B cell (primary cell): Measurements from ENCODE around the gene ABCG2. TPM values are rescaled to one million over a fixed set of nuclear protein-coding genes. Genes with fewer than 3 reads are reported as not detected.

Experiments used
- ATAC-seq: fragments of 200-7000 bp; cut with Tn5 transposase; one replicate; pipeline ENCODE4 v1.10.0; 2021; ENCODE audit warnings: low read depth, mild to moderate bottlenecking, moderate number of reproducible peaks, moderate library complexity
- CTCF ChIA-PET: fragments of 350-600 bp; sonication (Branson Sonifier 250); formaldehyde crosslinking; loops from one replicate; lab custom pipeline; 2021; ENCODE audit warnings: antibody characterized with exemption, inconsistent platforms; lab: Charles Lee
- POLR2A ChIA-PET: fragments of 350-600 bp; sonication (Branson Sonifier 250); formaldehyde crosslinking; loops from one replicate; lab custom pipeline; 2021; ENCODE audit warnings: antibody characterized with exemption; lab: Charles Lee
- DNase-seq: peaks from one replicate; pipeline ENCODE4 v3.0.0; 2013
- H2AFZ ChIP-seq: 2 replicates; pipeline ENCODE4 v1.6.1; 2012; ENCODE audit warnings: mild to moderate bottlenecking, low read depth, low read length; ENCODE audit not compliant: insufficient read depth, poor library complexity, severe bottlenecking
- H3K27ac ChIP-seq, 2 donors: 1 replicate in 1 of 2; 2 replicates in 1 of 2; pipeline ENCODE4 v1.5.1; 2012 to 2013; ENCODE audit warnings: low read length in 2 of 2, mild to moderate bottlenecking in 2 of 2, moderate library complexity in 1 of 2
- H3K27me3 ChIP-seq, 4 experiments: fragments of 200-600 bp in 1 of 4; sonication (generic) in 1 of 4; replicated peaks in 1 of 4; 1 replicate in 2 of 4; 2 replicates in 2 of 4; pipeline versions ENCODE4 v1.6.1 to v1.7.0; 2013 to 2016; ENCODE audit warnings: low read length in 3 of 4, mild to moderate bottlenecking in 2 of 4, mixed read lengths in 1 of 4, moderate library complexity in 1 of 4; ENCODE audit not compliant: insufficient read depth in 4 of 4, control insufficient read depth in 3 of 4; ENCODE audit errors: control extremely low read depth in 1 of 4
- H3K36me3 ChIP-seq, 2 experiments: replicated peaks in 1 of 2; 1 replicate in 1 of 2; 2 replicates in 1 of 2; pipeline versions ENCODE4 v1.6.1 to v1.7.1; 2013; ENCODE audit warnings: low read length in 1 of 2; ENCODE audit not compliant: insufficient read depth in 2 of 2, control insufficient read depth in 1 of 2; ENCODE audit errors: control extremely low read depth in 1 of 2, extremely low read depth in 1 of 2
- H3K4me1 ChIP-seq, 2 donors: fragments of 200-600 bp in 1 of 2; sonication (generic) in 1 of 2; 1 replicate in 1 of 2; 2 replicates in 1 of 2; pipeline versions ENCODE4 v1.5.1 to v1.6.1; 2013 to 2017; ENCODE audit warnings: low read length in 2 of 2; ENCODE audit not compliant: control insufficient read depth in 2 of 2, insufficient read depth in 2 of 2
- H3K4me2 ChIP-seq: replicated peaks from 2 replicates; pipeline ENCODE3; 2012; ENCODE audit warnings: mild to moderate bottlenecking, low read depth, low read length; ENCODE audit not compliant: poor library complexity, severe bottlenecking
- H3K4me3 ChIP-seq, 5 experiments: fragments of 200-600 bp in 1 of 5; sonication (generic) in 1 of 5; 1 replicate in 3 of 5; 2 replicates in 2 of 5; pipeline versions ENCODE4 v1.5.1 to v1.7.0; 2011 to 2016; ENCODE audit warnings: low read length in 4 of 5, mild to moderate bottlenecking in 4 of 5, low read depth in 2 of 5, control low read depth in 1 of 5, moderate library complexity in 1 of 5; ENCODE audit not compliant: insufficient read depth in 1 of 5; ENCODE audit errors: control extremely low read depth in 1 of 5, extremely low read depth in 1 of 5
- H3K79me2 ChIP-seq: fragments of 200-600 bp; sonication (generic); one replicate; pipeline ENCODE4 v1.6.0; 2016; ENCODE audit warnings: low read length; ENCODE audit not compliant: control insufficient read depth, insufficient read depth
- H3K9ac ChIP-seq: fragments of 200-600 bp; sonication (generic); 2 replicates; pipeline ENCODE4 v1.6.1; 2017; ENCODE audit warnings: mild to moderate bottlenecking, low read length, moderate library complexity
- H3K9me3 ChIP-seq, 3 donors: one replicate each; pipeline versions ENCODE4 v1.6.1 to v1.7.1; 2013; ENCODE audit warnings: low read length in 2 of 3; ENCODE audit not compliant: control insufficient read depth in 2 of 3, insufficient read depth in 1 of 3; ENCODE audit errors: control extremely low read depth in 1 of 3
- H4K20me1 ChIP-seq: 2 replicates; pipeline ENCODE4 v1.6.0; 2012; ENCODE audit warnings: mild to moderate bottlenecking, low read length; ENCODE audit not compliant: insufficient read depth, control insufficient read depth, poor library complexity, severe bottlenecking
- H3K27ac Mint-ChIP-seq: one replicate; pipeline ENCODE4 v1.8.0; 2021; ENCODE audit warnings: mixed read lengths
- H3K27me3 Mint-ChIP-seq: one replicate; pipeline ENCODE4 v1.8.0; 2021; ENCODE audit warnings: mixed read lengths
- H3K4me1 Mint-ChIP-seq: one replicate; pipeline ENCODE4 v1.8.0; 2021; ENCODE audit warnings: mixed read lengths
- H3K4me3 Mint-ChIP-seq: one replicate; pipeline ENCODE4 v1.8.0; 2021; ENCODE audit warnings: mixed read lengths
- H3K9me3 Mint-ChIP-seq: one replicate; pipeline ENCODE4 v1.8.0; 2022; ENCODE audit warnings: mixed read lengths; ENCODE audit not compliant: insufficient read depth
- EZH2 ChIP-seq: IDR thresholded peaks from 2 replicates; pipeline ENCODE4 v1.6.1; 2012; ENCODE audit warnings: borderline replicate concordance, low read depth, mild to moderate bottlenecking, moderate library complexity, low read length; ENCODE audit not compliant: insufficient read depth, poor library complexity, severe bottlenecking
- WGBS: methylation state at CpG from one replicate; pipeline ENCODE4 v1.1.5; 2013; ENCODE audit warnings: missing lambda C conversion rate; ENCODE audit not compliant: insufficient coverage; 5-methylcytosine and 5-hydroxymethylcytosine counted together
- intact Hi-C: fragments of 100-400 bp; cut with micrococcal nuclease; formaldehyde crosslinking; loops from one replicate; pipeline ENCODE4 v1.10.0; 2022
- polyA plus RNA-seq: library from polyadenylated mRNA; depleted of rRNA; stranded (reverse); fragments of >200 nt; gene quantifications from 2 replicates; pipeline ENCODE4 v1.2.3, GENCODE V29; 2012
- total RNA-seq, 2 donors: library from RNA; stranded (reverse); fragments of 120-200 nt in 1 of 2; gene quantifications; 1 replicate in 1 of 2; 2 replicates in 1 of 2; pipeline versions ENCODE4 v1.2.3 to v1.2.4, GENCODE V29; 2013 to 2022
- TF ChIP-seq, protein P1 (sequence below): fragments of 200-600 bp; IDR thresholded peaks from one replicate; pipeline ENCODE4 v1.8.0; 2022; ENCODE audit warnings: antibody characterized with exemption, mild to moderate bottlenecking

ABCG2 gene
- total and polyA plus RNA-seq, 2 donors (not counting 1 experiment from before 2014, with no cell fraction given), result 0.01 TPM; not detected in 1

DNA sequence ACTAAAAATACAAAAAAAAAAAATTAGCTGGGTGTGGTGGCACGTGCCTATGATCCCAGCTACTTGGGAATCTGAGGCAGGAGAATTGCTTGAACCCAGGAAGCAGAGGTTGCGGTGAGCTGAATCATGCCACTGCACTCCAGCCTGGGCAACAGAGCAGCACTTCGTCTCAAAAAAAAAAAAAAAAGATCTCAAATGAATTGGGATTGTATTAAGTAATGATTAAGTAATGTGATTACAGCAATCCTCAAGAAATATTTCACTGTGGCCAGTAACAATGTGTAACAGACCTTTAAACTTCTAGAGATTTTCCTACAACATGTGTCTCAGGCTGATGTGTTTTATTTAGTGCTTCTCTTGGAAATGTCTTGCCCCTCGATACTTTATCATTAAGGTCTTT lies 104.2 kb downstream of the ABCG2 start:
- ChIA-PET POLR2A (no interaction called here), CTCF (no interaction called here)
- Mint-ChIP-seq H3K4me1 (no peaks in the 10 kb centered on the region), H3K4me3 (no peak overlapping the region), H3K27ac (no peak overlapping the region), H3K27me3 (no peaks in the 10 kb centered on the region), H3K9me3 (no peaks in the 10 kb centered on the region)
- no peak overlapping the region for H3K4me3 ChIP-seq
- DNase-seq, result no peak
- H3K9me3 ChIP-seq, result no peaks in the 10 kb centered on the region
- no peak overlapping the region for H3K9ac ChIP-seq
- H3K4me1 ChIP-seq, result no peaks in the 10 kb centered on the region
- ATAC-seq, result no peak
- peaks cover 0 to 1% of the 10 kb centered on the region in 2 experiments for H3K36me3 ChIP-seq
- H3K79me2 ChIP-seq, result no peaks in the 10 kb centered on the region
- H3K27ac ChIP-seq, result no peak overlapping the region
- H2AFZ ChIP-seq, result no peak overlapping the region
- no peak overlapping the region for H3K4me2 ChIP-seq
- H3K27me3 ChIP-seq, result no peaks in the 10 kb centered on the region
- intact Hi-C loops, result no loop called here
- TF ChIP-seq EZH2, result no peak
- TF ChIP-seq, protein P1, sequence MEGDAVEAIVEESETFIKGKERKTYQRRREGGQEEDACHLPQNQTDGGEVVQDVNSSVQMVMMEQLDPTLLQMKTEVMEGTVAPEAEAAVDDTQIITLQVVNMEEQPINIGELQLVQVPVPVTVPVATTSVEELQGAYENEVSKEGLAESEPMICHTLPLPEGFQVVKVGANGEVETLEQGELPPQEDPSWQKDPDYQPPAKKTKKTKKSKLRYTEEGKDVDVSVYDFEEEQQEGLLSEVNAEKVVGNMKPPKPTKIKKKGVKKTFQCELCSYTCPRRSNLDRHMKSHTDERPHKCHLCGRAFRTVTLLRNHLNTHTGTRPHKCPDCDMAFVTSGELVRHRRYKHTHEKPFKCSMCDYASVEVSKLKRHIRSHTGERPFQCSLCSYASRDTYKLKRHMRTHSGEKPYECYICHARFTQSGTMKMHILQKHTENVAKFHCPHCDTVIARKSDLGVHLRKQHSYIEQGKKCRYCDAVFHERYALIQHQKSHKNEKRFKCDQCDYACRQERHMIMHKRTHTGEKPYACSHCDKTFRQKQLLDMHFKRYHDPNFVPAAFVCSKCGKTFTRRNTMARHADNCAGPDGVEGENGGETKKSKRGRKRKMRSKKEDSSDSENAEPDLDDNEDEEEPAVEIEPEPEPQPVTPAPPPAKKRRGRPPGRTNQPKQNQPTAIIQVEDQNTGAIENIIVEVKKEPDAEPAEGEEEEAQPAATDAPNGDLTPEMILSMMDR, result no peak
- 100% methylated on average over 2 of the region's 4 CpGs for WGBS
- no peaks in the 10 kb centered on the region for H4K20me1 ChIP-seq

- Mint-ChIP-seq H3K27me3 (no peaks in the 10 kb centered on the region), H3K4me1 (no peaks in the 10 kb centered on the region), H3K9me3 (no peaks in the 10 kb centered on the region), H3K27ac (no peak overlapping the region), H3K4me3 (no peak overlapping the region)
- no peak overlapping the region for H2AFZ ChIP-seq
- ATAC-seq (no peak), DNase-seq (no peak)
- no peaks in the 10 kb centered on the region for H3K27me3 ChIP-seq
- H3K79me2 ChIP-seq, result no peaks in the 10 kb centered on the region
- H3K4me1 ChIP-seq, result no peaks in the 10 kb centered on the region
- H3K4me2 ChIP-seq, result no peak overlapping the region
- H3K9me3 ChIP-seq, result no peaks in the 10 kb centered on the region
- POLR2A ChIA-PET, result no interaction called here
- TF ChIP-seq, protein P1, result no peak
- no peak for TF ChIP-seq EZH2
- H4K20me1 ChIP-seq, result no peaks in the 10 kb centered on the region
- peaks cover 3 to 4% of the 10 kb centered on the region in 2 experiments for H3K36me3 ChIP-seq
- H3K27ac ChIP-seq, result no peak overlapping the region
- CTCF ChIA-PET, result no interaction called here
- H3K9ac ChIP-seq, result no peak overlapping the region
- intact Hi-C loops, result no loop called here
- H3K4me3 ChIP-seq, result no peak overlapping the region
Observed at GRCh38 chr4:88045021-88045420, 113.4 kb downstream of the ABCG2 start.
